SU-DHL-6 (cell line): Measurements from ENCODE around the gene ERICH4.
A peak's percentile ranks its signal among the peaks of the same experiment; 100 is the strongest.

ENCODE experiments used
- H2AFZ ChIP-seq: fragments of 200-600 bp; sonication (generic); 2 replicates; pipeline ENCODE4 v1.6.1; 2014; ENCODE audit warnings: low read depth, mild to moderate bottlenecking, moderate library complexity, mixed read lengths, antibody characterized with exemption, low read length; ENCODE audit not compliant: severe bottlenecking
- H3F3A ChIP-seq: fragments of 200-600 bp; shearing (Covaris generic); 2 replicates; pipeline ENCODE4 v1.6.0; 2016; ENCODE audit warnings: antibody characterized with exemption, mild to moderate bottlenecking; ENCODE audit not compliant: insufficient read depth
- H3K27ac ChIP-seq: fragments of 200-600 bp; sonication (generic); 2 replicates; pipeline ENCODE4 v1.5.1; 2016; ENCODE audit warnings: low read depth, mild to moderate bottlenecking, low read length, moderate library complexity, mixed read lengths
- H3K27me3 ChIP-seq: fragments of 200-600 bp; sonication (generic), shearing (Covaris generic); 2 replicates; pipeline ENCODE4 v1.6.0; 2014; ENCODE audit warnings: mild to moderate bottlenecking, low read length
- H3K36me3 ChIP-seq: fragments of 200-600 bp; sonication (generic); 2 replicates; pipeline ENCODE4 v1.6.1; 2014; ENCODE audit warnings: mild to moderate bottlenecking, low read length, mixed read lengths
- H3K4me2 ChIP-seq: fragments of 300-600, 200-600 bp; shearing (Covaris generic), sonication (generic); 2 replicates; pipeline ENCODE4 v1.6.0; 2014; ENCODE audit warnings: low read length, low read depth, mild to moderate bottlenecking; ENCODE audit not compliant: poor library complexity, severe bottlenecking
- H3K4me3 ChIP-seq: fragments of 200-600 bp; sonication (generic); 2 replicates; pipeline ENCODE4 v1.5.1; 2014; ENCODE audit warnings: antibody characterized with exemption, low read length, mild to moderate bottlenecking, mixed read lengths; ENCODE audit not compliant: insufficient read depth, poor library complexity, severe bottlenecking
- H3K79me2 ChIP-seq: fragments of 200-600 bp; sonication (generic); 2 replicates; pipeline ENCODE4 v1.6.1; 2014; ENCODE audit warnings: mild to moderate bottlenecking, low read length, moderate library complexity; ENCODE audit not compliant: insufficient read depth
- H3K9ac ChIP-seq: fragments of 200-600 bp; sonication (generic); 2 replicates; pipeline ENCODE4 v1.7.0; 2014; ENCODE audit warnings: mild to moderate bottlenecking, low read length
- H3K9me2 ChIP-seq: fragments of 200-600 bp; sonication (generic); replicated peaks from 2 replicates; pipeline ENCODE4 v1.6.1; 2014; ENCODE audit warnings: low read length; ENCODE audit not compliant: insufficient read depth
- H3K9me3 ChIP-seq: fragments of 200-600 bp; sonication (generic); 2 replicates; pipeline ENCODE4 v1.6.1; 2014; ENCODE audit warnings: low read length, mixed read lengths; ENCODE audit not compliant: insufficient read depth
- H4K20me1 ChIP-seq: fragments of 200-600 bp; sonication (generic); 2 replicates; pipeline ENCODE4 v1.6.1; 2014; ENCODE audit warnings: low read depth, mild to moderate bottlenecking, antibody characterized with exemption, low read length, moderate library complexity, mixed read lengths
- CTCF ChIP-seq: fragments of 200-600 bp; sonication (generic); IDR thresholded peaks from one replicate; pipeline ENCODE4 v1.5.1; 2017; ENCODE audit warnings: antibody characterized with exemption, mild to moderate bottlenecking, low read length, moderate library complexity; ENCODE audit not compliant: insufficient read depth, poor library complexity, severe bottlenecking
- EZH2phosphoT487 ChIP-seq: fragments of 200-600 bp; sonication (generic), shearing (Covaris generic); conservative IDR thresholded peaks from 2 replicates; pipeline ENCODE4 v1.6.1; 2018; ENCODE audit warnings: mild to moderate bottlenecking, antibody characterized with exemption, low read length, moderate library complexity, mixed read lengths

The ERICH4 gene

GRCh38 chr19:41398050-41398418 is 44.9 kb upstream of the ERICH4 start:
- H3K4me2 ChIP-seq: peak overlapping the region; percentile 87
- H3K79me2 ChIP-seq: peaks cover 36% of the 10 kb centered on the region
- H3K27ac ChIP-seq: no peak overlapping the region; the same call in 1 of the 2 replicates
- no peaks in the 10 kb centered on the region for H3K36me3 ChIP-seq
- no peaks in the 10 kb centered on the region for H4K20me1 ChIP-seq
- H2AFZ ChIP-seq: peak overlapping the region; percentile 77
- H3K27me3 ChIP-seq: no peaks in the 10 kb centered on the region
- H3K4me3 ChIP-seq: peak overlapping the region; percentile 90
- 0 out of 2 replicates have a peak, but pooled peaks cover 3% of the 10 kb centered on the region for H3F3A ChIP-seq
- H3K9me3 ChIP-seq: no peaks in the 10 kb centered on the region
- H3K9me2 ChIP-seq: no peaks in the 10 kb centered on the region
- H3K9ac ChIP-seq: peak overlapping the region; percentile 82
- no peak for TF ChIP-seq EZH2phosphoT487
- TF ChIP-seq CTCF: no peak

GRCh38 chr19:41398598-41398997 is 44.4 kb upstream of the ERICH4 start:
- H3F3A ChIP-seq: 0 out of 2 replicates have a peak, but pooled peaks cover 3% of the 10 kb centered on the region
- no peaks in the 10 kb centered on the region for H3K36me3 ChIP-seq
- no peaks in the 10 kb centered on the region for H4K20me1 ChIP-seq
- H3K4me3 ChIP-seq: peak overlapping the region; percentile 90
- no peaks in the 10 kb centered on the region for H3K9me3 ChIP-seq
- peaks cover 36% of the 10 kb centered on the region for H3K79me2 ChIP-seq
- no peaks in the 10 kb centered on the region for H3K9me2 ChIP-seq
- no peaks in the 10 kb centered on the region for H3K27me3 ChIP-seq
- H3K9ac ChIP-seq: peak overlapping the region; percentile 82
- H3K4me2 ChIP-seq: peak overlapping the region; percentile 87
- H3K27ac ChIP-seq: no peak overlapping the region
- H2AFZ ChIP-seq: no peak overlapping the region
- no peak for TF ChIP-seq EZH2phosphoT487
- no peak for TF ChIP-seq CTCF

GRCh38 chr19:41399091-41399490 is 43.9 kb upstream of the ERICH4 start:
- Histone ChIP-seq H3K79me2 (peaks cover 32% of the 10 kb centered on the region), H3K4me2 (peak overlapping the region; percentile 87), H3K9me2 (no peaks in the 10 kb centered on the region), H3K27ac (no peak overlapping the region), H3K9ac (peak overlapping the region; percentile 82; the same call in 1 of the 2 replicates), H4K20me1 (no peaks in the 10 kb centered on the region), H3K27me3 (no peaks in the 10 kb centered on the region), H3F3A (0 out of 2 replicates have a peak, but pooled peaks cover 3% of the 10 kb centered on the region), H3K36me3 (no peaks in the 10 kb centered on the region), H3K4me3 (no peak overlapping the region), H3K9me3 (no peaks in the 10 kb centered on the region), H2AFZ (no peak overlapping the region)
- TF ChIP-seq CTCF: no peak
- TF ChIP-seq EZH2phosphoT487: no peak

GRCh38 chr19:41399525-41399924 is 43.4 kb upstream of the ERICH4 start:
- H3K4me2 ChIP-seq: no peak overlapping the region

More at GRCh38 chr19:41399525-41399924, 43.4 kb upstream of the ERICH4 start:
- Histone ChIP-seq H3K36me3 (no peaks in the 10 kb centered on the region), H3F3A (0 out of 2 replicates have a peak, but pooled peaks cover 3% of the 10 kb centered on the region), H3K9me3 (no peaks in the 10 kb centered on the region), H3K9me2 (no peaks in the 10 kb centered on the region), H3K4me3 (no peak overlapping the region), H2AFZ (no peak overlapping the region), H4K20me1 (no peaks in the 10 kb centered on the region), H3K27ac (no peak overlapping the region), H3K9ac (no peak overlapping the region), H3K27me3 (no peaks in the 10 kb centered on the region), H3K79me2 (peaks cover 31% of the 10 kb centered on the region)
- TF ChIP-seq EZH2phosphoT487: no peak
- TF ChIP-seq CTCF: no peak
